Activated T-cell treated with anti-CD3 and anti-CD28 coated beads for 48 hours (primary cell): Measurements from ENCODE around the gene EXOSC6.
"Not testable (repeated sequence)": the region's sequence is repeated elsewhere in the genome, so short reads cannot be mapped to it uniquely, and the experiment has no call there.

Experiments used
- DNase-seq: peaks from one replicate; pipeline ENCODE4 v3.0.0-alpha.2; 2020; ENCODE audit warnings: low read depth

EXOSC6 gene

DNA sequence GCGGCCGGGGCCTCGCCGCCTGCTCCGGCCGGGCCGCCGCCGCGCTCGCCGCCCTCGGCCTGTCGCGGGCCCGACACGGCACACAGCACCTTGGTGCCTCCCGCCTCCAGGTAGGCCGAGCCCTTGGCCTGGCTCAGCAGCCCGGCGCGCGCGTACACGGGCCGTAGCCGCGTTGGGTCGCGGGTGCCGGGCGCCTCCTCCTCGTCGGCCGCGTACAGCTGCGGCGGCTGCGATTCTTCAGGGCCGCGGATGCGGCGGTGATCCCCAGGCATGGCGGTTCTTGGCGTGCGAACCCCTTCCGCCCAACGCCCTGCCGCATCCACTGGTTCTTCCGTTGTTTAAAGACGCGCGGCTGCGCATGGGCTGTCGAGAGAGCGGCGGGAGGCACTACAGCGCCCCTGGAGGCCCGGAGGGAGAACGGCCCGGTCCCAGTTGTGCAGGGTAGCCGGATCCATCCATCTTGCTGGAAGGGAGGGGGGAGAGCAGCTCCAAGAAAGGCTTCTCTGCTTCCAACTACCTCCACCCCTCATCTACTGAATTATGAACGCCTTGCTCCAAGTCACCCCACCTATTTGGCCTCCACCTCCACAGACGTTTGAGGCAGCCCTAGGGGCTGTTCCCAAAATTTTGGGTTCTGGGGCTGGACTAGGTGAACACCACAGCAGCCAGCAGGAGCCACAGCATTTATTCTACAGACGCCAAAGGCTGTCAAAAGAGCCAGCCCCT is at the start of gene EXOSC6:
TSS of gene EXOSC6 (minus strand) at position 312 of the 726 bp plus-strand sequence. CDS start at position 272, 40 bp downstream.
- peak; percentile 88 for DNase-seq

DNA sequence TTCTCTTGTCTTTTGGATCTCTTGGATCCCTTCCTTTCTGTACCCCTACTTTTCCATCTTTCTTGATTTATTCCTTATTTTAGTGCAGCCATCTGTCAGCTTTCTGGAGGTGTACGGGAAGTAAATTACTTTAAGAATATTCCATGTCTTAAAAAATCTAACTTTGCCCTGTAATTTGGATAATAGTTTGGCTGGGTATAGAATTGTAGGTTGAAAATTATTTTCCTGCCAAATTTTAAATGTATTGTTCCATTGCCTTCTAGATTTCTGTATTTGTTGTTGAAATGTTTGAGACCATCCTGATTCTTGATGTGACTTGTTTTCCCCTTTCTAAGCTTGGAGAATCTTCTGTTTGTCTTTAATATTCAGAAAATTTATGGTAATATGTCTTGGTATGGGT is 49.4 kb upstream of the EXOSC6 start:
- no peak for DNase-seq

DNA sequence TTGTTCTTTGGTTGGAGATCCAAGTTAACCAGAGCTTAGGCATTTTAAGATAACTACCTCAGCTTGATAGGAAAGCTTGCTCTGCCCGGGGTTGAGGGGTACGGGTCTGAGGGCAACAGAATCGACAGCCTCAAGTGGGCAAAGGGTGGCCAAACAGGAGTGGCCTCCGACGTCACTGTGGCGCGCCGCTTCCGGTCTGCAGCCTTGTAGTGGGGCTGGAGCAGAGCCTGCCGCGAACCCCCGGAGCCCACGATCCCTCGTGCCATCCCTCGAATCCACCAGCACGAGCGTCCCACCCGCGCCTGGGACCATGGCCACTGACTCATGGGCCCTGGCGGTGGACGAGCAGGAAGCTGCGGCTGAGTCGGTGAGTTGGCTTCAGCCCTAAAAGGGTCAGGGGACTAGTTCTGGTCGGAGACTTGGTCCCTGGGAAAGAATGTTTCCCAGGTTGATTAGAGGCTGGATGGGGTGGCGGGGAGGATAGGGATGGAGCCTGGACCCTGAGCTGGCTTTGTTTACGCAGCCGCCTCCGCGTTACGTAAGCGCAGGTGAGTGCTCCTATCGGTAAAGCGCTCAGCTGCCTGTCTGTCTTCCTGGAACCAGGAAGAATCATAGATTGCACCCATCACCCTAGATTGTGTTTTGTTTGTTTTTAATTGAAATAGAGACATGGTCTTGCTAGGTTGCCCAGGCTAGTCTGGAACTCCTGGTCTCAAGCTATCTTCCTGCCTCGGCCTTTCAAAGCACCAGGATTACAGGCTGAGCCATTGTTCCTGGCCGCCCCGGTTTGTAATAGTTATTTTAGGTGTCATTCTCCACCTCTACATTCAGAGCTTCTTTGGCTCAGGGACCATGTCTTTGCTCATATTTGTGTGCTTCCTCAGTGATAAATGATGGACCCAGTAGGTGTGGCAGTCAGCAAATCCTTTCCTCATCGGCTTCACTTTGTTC is 47.5 kb upstream of the EXOSC6 start, which contains the start of gene DDX19B:
TSS of gene DDX19B (plus strand) at position 199 of the 951 bp plus-strand sequence. CDS start at position 311, 112 bp downstream.
- peak; percentile 53 for DNase-seq

DNA sequence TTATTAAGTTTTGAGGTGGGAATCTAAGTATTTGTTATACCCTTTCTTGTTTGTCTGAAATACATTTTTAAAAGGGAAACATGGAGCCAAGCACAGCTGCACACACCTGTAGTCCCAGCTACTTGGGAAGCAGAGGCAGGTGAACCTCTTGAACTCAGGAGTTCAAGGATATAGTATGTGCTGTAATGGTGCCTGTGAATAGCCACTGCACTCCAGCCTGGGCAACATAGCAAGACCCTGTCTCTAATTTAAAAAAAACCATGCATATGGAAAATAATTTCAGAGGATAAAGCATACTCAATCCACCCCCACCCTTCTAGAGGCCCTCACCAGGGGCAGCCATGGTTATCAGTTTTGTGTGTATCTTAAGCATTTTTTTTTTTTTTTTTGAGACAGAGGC is 43.9 kb upstream of the EXOSC6 start:
- no peak for DNase-seq

DNA sequence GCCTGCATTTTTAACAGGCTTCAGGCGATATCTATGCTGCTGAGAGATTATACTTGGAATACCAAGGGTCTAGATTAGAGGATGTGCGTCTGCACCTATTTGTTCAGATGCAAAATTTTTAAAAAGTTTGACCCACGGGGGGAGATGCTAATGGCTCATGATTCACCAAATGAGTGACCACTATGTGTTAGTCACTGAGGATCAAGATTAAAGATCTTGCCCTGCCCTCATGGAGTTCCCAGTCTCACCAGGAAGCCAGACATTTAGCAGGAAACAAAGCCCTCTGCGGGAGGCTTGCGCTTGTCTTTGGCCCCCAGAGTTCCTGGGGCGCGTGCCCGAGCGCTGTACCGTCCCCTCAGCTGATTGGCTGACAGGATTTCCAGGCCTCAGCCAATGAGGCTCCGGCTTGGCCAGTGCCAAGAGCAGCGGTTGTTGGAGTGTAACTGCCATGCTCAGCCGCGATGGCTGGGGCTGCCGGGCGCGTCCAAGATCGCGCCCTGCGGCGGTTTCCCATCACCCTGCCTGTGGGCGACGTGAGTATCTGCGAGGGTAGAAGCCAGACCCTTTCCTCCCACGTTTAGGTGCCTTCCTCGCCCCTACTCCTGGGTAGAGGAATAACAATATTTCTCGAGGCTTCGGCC is 42.8 kb upstream of the EXOSC6 start:
- no peak for DNase-seq

DNA sequence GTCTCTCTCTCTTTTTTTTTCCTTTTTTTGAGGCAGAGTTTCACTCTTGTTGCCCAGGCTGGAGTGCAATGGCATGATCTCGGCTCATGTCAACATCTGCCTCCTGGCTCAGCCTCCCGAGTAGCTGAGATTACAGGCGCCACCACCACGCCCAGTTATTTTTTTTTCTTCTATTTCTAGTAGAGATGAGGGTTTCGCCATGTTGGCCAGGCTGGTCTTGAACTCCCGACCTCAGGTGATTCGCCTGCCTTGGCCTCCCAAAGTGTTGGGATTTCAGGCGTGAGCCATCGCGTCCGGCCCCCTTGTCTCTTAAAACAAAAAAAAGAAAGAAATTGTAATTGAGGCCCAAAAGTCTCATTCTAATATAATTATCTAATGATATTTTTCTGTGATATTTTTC is 40.4 kb upstream of the EXOSC6 start:
- not testable (repeated sequence) for DNase-seq

DNA sequence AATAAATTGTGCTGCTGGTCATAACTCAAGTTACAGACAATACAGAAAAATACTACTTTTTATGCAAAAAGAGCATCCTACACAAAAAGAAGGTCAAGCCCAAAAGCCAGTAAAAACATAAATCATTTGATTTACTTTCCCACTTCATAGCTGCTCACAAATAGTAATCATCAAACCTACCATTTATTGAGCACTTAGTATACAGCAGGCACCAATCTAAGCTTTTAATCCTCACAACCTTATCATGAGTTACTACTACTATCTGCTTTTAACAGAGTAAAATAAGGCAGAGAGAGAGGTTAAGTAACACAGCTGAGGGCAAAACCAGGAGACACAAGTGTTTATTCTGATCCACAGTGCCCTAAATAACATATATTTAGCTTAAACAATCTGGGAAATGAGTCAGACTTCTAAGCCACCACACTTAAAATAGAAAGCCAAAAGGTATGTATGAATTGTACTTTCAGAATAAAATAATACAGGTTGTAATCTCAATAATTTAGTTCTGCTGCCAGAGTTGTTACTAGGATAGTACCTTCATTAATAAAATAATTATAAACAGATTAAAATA is 39.3 kb upstream of the EXOSC6 start:
- no peak for DNase-seq

DNA sequence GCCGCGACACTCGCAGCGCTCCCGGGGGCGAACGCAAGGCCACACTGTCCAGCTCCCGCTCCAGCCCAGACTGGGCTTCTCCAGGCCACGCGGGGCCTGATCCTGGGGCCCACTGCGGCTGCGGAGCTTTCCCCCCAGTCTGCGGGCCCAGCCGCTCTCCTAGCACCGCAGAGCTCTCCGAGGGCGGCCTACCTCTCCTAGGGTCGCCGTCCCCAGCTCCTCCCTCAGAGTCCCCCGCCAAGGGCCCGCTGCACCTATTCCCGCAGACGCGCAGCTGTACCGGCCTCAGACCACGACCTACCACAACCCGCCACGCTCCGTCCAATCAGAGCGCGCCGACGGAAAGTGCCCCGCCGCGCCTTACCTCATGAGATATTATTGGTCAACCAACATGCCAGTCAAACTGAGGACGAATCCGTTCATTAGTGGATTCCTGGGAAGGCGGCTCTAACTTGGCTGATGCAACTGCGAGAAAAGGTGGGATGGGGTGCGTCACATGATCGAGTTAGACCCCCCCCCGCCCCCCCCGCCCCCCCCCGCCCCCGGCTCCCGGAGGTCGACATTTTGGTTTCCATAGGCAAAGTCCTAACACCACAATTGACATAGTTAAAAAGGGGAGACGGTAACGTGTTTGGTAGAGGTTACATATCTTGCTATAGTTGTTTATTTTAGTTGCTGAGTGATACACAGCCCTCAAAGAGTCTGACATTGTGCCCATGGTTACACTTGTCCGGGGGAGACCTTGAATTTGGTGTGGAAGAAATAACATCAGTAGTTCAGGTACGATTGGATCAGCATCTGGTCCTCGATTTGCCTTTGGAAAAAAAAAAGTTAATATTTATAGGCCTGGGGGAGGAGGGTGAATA is 37.7 kb upstream of the EXOSC6 start, which contains the start of gene AARS1:
TSS of gene AARS1 (minus strand) at position 278 of the 866 bp plus-strand sequence. CDS start 6,743 bp downstream, outside the sequence.
- DNase-seq, result peak; percentile 92

DNA sequence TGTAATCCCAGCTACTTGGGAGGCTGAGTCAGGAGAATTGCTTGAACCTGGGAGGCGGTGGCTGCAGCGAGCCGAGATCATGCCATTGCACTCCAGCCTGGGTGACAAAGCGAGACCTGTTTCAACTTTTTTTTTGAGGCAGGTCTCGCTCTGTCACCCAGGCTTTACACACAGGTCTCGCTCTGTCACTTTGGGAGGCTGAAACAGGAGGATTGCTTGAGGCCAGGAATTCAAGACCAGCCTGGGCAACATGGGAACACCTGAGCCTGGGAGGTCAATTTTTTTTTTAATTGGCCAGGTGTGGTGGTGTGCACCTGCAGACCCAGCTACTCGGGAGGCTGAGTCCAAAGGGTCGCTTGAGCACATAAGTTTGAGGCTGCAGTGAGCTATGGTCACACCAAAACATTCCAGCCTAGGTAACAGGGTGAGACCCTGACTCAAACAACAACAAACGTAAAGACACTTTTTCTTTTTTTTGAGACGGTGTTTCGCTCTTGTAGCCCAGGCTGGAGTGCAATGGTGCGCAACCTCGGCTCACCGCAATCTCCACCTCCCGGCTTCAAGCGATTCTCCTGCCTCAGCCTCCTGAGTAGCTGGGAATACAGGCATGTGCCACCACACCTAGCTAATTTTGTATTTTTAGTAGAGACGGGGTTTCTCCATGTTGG is 35.7 kb upstream of the EXOSC6 start:
- DNase-seq, result not testable (repeated sequence)

DNA sequence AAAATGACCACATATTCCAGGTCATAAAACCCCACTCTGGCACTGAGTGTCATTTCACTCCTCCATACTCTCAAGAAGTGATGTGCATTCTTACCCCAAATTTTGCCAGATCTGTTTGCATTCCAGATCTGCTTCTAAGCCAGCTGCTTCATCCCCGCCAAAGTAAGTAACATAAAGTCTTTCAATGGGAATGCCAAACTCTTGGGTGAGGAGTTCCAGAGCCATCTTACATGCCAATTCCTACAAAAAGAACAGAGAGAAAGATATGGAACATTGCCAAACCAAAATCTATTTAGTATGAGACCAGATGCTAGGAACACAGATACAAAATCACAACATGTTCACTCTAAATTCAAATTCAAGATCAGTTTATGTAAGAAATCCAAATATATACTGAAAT is 24.7 kb upstream of the EXOSC6 start:
- no peak for DNase-seq

DNA sequence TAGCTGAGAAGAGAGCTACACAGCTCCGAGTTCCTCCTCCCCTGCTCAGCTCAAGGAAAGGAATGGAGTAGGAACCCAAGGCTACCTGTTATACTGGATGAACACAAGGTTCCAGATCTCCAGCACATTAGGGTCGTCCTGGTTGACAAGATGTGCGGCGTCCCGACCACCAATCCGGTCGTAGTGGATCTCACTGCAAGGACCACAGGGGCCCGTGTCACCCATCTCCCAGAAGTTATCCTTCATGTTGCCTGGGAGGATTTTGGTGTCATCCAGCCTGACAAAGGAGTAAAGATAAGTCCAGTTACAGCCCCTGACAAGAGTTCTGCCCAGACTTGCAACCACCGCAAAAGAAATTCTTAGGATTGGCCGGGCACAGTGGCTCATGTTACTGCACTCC is 20.0 kb upstream of the EXOSC6 start:
- no peak for DNase-seq

DNA sequence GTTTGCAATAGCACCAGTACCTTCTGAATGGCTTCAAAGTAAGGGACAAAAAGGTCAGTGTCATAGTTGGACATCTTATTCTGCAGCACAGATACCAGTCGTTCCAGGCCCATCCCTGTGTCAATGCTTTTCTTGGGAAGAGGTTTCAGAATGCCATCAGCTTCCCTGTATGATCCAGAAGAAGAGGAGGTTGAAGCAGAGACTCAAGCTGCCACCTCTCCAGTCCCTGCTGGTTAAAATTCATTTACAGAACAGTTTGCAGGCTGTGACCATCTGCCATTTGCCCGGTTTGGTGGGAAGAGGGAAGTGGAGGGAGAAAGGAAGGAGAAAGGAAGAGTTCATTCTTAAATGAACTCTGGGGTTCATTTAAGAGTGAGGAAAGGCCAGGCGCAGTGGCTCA is 18.4 kb upstream of the EXOSC6 start:
- no peak for DNase-seq

DNA sequence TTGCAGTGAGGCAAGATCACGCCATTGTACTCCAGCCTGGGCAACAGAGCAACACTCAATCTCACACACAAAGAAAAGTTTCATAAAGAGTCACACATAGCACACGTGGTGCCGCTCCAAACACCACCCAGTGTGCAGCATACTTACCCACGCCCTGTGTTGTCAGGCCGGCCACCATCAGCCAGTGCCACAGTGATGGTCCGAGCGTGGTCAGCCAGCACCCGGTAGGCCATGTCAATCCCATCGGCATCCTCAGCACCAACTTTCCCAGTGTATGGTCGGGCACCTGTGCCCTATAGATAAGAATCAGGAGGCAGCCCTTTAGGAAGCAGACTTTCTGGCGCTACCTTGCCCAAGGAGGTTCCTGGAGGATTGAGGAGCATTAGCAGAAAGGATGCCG is 17.7 kb upstream of the EXOSC6 start:
- no peak for DNase-seq

DNA sequence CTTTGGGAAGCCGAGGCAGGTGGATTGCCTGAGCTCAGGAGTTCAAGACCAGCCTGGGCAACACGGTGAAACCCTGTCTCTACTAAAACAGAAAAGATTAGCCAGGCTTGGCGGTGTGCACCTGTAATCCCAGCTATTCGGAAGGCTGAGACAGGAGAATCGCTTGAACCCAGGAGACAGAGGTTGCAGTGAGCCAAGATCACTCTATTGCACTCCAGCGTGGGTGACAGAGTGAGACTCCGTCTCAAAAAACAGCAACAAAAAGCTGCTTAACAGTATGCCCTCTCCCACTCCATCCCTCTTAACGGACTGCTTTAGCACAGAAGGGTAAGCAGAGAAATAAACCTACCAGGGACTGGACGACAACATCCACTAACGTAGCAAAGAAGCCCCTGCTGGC is 16.2 kb upstream of the EXOSC6 start:
- DNase-seq, result not testable (repeated sequence)

DNA sequence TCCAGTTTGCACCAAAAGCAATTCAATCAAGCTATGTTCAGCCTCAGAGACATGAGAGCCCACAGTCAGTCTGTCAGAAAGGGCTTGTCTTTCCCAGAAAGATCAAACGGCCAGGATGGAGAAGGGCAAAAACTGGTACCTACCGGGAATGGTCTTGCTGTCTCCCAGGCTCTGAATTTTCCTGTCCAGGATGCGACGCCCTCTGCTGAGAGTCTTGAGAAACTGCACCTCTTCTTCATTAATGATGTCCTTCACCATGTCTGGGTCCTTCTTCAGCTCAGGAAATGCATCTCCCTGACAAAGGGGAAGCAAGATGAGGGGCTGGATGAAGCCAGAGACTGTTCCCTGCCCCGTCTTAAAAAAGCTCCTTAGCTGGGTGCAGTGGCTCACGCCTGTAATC is 15.8 kb upstream of the EXOSC6 start:
- no peak for DNase-seq

DNA sequence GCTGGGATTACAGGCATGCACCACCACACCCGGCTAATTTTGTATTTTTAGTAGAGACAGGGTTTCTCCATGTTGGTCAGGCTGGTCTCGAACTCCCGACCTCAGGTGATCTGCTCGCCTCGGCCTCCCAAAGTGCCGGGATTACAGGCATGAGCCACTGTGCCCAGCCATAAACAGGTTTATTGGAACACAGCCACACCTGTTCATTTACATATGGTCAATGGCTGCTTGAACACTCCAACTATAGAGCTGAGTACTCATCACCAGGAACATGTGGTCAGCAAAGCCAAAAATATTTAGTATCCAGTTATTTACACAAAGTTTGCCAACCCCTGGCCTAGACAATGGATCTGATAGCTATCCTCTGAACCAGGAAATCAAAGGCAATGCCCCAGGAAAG is 8.2 kb upstream of the EXOSC6 start:
- DNase-seq, result not testable (repeated sequence)

DNA sequence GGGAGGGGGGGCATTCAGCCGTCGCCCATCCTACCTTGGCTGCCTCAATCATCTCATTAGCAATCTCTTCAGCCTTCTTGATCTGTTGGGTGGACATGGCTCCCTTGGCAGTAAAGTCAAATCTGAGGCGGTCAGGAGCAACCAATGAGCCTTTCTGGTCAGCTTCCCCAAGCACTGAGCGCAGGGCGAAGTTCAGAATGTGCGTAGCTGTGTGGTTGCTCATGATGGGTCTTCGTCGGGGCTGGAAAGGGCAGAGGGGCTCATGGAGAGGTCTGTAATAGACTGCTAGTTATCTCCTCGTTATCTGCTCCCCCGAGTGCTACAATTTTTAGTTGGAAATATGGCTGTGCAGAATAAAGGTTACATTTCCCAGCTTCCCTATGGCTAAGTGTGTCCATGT is 7.2 kb upstream of the EXOSC6 start:
- DNase-seq, result no peak

DNA sequence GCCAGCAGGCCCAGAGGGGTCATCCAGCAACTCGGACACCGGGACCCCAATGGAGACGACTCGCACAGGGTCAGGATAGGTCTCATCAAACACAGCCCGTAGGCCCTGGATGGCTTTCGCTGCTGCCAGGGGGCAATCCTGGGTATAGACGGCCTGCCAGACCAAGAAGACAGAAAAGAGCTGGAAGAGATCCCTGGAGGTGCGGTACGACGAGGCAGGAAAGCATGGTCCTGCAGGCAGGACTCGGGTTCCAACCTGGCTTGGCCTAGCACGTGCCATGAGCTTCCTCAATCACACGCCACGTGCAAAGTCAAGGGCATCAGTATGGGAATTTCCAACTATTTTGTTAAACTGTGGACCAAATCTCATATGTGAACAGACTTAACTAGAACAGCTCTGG is 6.3 kb upstream of the EXOSC6 start:
- DNase-seq, result no peak

DNA sequence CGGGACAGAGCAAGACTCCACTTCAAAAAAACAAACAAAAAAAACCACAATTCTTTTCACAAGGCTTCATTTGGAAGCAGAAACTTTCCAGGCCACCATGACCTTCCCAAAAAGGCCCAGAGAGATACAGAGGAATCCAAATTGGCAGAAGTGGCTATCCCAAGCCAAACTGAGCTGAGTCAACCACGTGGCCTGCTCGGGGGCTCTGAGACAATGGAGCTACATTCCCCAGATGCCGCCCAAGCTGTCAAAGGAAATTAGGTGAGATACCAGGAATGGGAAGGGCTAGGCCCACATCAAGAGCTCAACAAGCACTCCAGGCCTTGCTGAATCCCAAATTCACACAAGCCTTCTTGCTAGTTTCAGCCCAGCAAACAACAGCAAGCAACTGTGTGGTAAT is 5.7 kb upstream of the EXOSC6 start:
- DNase-seq, result no peak

DNA sequence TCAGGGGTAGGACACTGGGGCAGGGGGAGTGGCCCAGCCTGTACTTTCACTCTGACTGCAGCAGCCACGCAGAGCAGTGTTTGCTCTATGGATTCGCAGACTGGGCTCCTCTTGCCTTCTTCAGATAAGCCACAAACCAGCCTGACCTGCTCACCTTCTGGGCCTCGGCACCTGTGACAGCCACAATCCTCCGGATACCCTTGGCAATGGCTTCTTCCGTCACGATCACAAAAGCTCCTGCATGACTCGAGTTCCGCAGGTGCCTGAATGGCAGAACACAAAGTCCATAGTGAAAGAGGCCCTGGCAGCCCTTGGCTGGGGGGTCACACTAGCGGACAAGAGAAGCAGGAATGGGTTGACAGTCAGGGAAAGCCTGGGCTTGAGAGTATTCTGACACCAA is 3.8 kb upstream of the EXOSC6 start:
- DNase-seq, result no peak

DNA sequence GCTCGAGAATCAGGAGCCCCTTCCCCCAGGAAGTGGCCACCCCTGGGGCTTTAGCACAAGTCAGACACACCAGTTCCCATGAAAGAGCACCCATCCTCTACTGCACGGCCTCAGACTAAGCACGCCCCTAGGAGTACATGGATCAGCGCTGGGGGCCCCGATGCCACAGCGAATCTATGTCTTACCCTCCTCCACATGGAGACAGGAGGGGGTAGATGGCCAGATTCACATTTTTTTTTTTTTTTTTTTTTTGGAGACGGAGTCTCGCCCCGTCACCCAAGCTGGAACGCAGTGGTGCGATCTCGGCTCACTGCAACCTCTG is 3.2 kb upstream of the EXOSC6 start:
- no peak for DNase-seq
